GM18526 (cell line): ENCODE data around the gene PRR5L.

Experiments
- POLR2A ChIP-seq: IDR thresholded peaks from 3 replicates; pipeline ENCODE4 v1.6.1; 2011; ENCODE audit not compliant: insufficient read length; ENCODE audit errors: extremely low read depth

The PRR5L gene

GRCh38 chr11:36411202-36411640 lies 115.1 kb downstream of the PRR5L start:
- TF ChIP-seq POLR2A, result no peak

DNA sequence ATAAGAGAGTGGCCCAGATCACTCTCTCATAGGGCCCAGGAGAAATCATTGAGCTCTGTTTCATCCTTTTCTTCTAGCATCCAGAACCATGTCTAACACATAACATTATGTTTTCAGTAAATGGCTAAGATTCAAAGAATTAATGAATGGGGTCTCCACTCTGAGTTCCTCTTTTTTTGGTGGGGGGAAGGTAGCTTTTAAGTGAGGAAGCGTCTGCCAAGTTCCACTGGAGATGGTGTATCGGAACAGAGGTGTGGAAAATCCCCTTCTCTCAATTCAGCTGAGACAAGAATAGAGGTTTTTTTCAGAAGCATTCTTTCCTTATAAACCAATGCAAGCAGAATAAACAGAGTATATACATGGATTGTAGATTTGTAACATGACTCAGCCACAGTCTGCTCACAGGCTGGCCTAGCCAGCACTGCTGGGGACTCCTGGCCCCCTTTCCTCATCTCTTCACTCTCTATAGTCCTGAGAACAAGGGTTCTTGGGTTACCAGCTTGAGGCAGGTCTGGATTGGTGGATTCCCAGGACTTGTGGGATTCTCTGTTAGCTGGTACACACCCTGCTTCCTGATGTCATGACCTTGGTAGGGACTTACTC lies 116.8 kb downstream of the PRR5L start:
- TF ChIP-seq POLR2A, result no peak

DNA sequence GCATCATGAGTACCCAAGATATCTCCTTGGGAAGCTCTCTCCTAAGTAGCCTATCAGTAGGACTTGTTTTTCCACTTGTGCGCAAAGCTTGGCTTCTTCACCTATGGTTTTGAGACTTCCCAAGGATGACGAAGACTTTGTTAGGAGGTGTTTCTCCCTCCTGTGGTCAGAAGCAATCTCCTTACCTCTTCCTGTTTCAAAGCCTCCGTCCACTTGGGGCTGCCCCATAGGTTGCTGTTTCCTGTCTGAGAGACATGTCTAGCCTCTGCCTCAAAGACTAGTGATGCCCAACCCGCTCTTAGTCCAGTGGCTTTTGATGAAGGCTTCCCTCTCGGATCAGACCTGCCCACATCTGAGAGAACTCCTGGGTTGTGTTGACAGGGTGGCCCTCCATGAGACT lies 121.1 kb downstream of the PRR5L start:
- no peak for TF ChIP-seq POLR2A

GRCh38 chr11:36419791-36420424 lies 123.8 kb downstream of the PRR5L start:
- no peak for TF ChIP-seq POLR2A

- TF ChIP-seq POLR2A, result no peak
These were observed 125.6 kb downstream of the PRR5L start for GRCh38 chr11:36421546-36422155.

- no peak for TF ChIP-seq POLR2A
These were observed 129.5 kb downstream of the PRR5L start for GRCh38 chr11:36425561-36426081.

DNA sequence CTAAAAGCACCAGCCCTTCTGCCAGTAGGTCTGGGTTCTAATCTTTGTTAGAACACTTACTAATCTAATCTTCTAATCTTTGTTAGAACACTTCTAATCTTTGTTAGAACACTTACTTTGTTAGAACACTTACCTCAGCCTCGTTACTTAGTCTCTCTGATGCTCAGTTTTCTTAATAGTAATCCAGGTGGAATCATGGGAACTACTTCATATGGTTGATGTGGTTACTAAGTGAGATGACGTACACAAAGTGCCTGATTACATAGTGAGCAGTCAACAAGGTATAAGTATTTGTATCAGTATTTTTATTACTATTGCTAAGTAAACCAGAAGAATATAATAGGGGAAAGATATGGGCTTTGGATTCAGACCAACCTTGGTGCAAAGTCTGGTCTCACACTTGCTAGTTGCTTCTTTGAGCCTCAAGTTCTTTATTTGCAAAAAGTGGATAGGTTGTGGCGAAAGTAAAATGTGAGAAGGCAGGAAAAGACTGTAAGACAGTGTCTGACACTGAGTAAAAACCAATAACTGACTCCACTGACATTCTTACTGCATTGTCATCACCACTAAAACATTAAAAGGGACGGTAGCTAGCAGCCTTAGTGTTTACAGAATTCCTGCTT lies 130.2 kb downstream of the PRR5L start:
- TF ChIP-seq POLR2A, result no peak

DNA sequence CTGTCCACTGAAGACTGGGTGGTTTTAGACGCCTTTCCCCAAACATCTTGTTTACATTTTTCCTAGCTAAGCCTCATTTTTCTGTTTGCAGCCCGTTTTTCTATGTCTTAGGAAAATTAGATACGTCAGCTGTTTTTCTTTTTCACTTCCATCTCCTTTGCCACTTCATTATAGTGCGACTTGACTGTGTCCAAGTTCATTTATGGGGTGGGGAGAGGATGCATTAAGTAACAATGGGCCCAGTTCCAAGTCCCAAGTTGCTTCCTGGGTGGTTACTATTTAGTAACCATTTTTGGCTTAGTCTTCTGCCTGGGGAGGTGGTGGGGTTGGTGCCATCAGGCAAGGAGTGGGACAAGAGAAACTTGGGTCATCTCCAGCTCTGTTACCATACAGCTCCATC lies 131.0 kb downstream of the PRR5L start:
- no peak for TF ChIP-seq POLR2A

DNA sequence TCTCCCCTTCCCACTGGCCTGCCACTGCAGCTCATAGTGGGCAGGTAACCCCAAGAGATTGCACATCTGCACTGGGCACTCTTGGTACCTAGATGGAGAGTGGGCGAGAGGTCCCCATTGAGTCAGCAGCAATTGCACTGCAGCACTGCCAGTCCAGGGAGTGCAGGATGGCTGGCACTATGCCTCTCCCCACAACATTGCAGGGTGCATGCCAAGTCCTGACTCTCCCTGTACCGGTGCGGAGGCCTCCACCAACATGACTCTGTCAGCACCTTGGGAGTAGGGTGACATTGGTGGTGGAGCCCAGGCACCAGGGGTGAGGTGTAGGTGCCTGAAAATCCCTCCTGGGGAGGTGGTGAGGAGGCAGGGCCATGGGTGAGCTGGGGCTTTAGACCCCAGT lies 131.8 kb downstream of the PRR5L start:
- TF ChIP-seq POLR2A, result no peak

DNA sequence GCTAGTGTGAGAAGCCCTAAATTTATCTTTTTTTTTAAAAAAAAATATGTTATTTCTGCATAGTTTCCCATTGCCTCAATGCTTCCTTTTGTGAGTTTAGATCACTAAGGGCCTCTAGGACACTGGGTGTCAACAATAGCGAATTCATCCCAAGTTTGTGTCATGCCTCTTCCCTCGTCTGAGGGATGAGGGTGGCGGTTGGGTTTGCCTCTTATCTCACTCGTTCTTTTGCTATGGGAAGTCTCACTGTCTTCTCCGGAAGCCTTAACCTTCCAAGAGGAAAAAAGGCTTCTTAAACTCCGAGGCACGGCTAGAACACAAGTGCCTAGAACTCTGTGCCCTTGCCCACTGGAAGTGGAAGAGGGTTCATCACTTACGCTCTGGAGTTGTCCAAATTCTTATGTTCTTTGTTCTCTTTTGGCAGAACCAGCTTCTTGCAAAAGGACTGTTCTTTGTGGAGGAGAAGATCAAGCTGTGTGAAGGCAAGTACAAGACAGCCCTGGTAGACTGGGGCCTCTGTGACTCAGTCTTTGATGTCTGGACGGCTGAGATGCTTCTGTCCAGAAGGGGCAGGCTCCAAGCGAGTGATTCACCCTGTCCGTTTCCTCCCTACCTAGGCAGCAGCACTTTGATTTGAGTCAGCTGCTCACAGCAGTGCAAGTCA lies 135.5 kb downstream of the PRR5L start:
- TF ChIP-seq POLR2A, result no peak

DNA sequence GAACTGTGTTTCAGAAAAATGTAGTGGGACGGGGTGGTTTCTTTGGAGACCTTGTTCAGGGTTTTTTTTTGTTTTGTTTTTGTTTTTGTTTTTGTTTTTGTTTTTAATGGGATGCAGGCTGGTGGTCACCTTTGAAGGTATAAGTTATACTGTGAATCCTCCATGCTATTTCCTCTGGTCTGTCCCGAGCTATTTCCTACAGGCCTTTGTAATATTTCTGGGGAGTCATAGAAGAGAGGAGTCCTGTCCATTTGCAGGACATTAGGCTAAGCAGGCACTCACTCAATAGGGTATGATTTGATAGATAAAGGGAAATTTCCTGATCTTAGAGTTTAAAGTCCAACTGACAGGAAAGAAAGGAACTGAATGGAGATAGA lies 136.0 kb downstream of the PRR5L start:
- TF ChIP-seq POLR2A, result no peak

DNA sequence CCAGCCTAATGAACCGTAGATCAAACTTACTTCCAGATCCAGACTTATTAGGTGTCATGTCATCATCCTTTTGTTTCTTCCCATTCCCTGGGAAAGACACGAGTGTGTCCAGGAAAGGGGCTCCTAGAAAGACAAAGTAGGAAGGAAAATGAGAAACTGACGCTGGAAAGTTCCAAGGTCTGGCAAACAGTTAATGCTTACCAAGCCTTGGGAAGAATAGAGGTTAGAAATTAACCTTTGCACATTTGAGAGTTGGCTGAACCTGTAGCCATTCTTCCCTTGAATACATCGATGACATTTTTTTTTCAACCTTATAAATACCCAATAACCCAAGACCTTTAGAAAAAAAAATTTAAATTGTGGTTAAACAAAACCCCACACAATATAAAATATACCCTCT lies 136.7 kb downstream of the PRR5L start:
- no peak for TF ChIP-seq POLR2A

GRCh38 chr11:36436064-36436463 lies 140.0 kb downstream of the PRR5L start:
- no peak for TF ChIP-seq POLR2A

GRCh38 chr11:36436589-36436988 lies 140.5 kb downstream of the PRR5L start:
- no peak for TF ChIP-seq POLR2A

- TF ChIP-seq POLR2A, result no peak
These were observed 141.3 kb downstream of the PRR5L start for GRCh38 chr11:36437413-36437812.
